CD4-positive, CD25-positive, alpha-beta regulatory T cell (primary cell): ENCODE data around the gene ACCSL. TPM values are rescaled to one million over a fixed set of nuclear protein-coding genes. Genes with fewer than 3 reads are reported as not detected.

Source experiments
- ATAC-seq, 2 donors: fragments of 150-1000 bp; cut with Tn5 transposase; one replicate each; pipeline ENCODE4 v1.10.0; 2021; ENCODE audit warnings: low read depth in 2 of 2, moderate number of reproducible peaks in 2 of 2, moderate library complexity in 1 of 2
- DNase-seq, 3 donors: peaks; one replicate each; pipeline versions ENCODE4 v3.0.0 to v3.0.0-alpha.2; 2012 to 2022; ENCODE audit warnings: mixed read lengths in 1 of 3
- H3K27ac ChIP-seq: one replicate; pipeline ENCODE4 v1.7.0; 2013; ENCODE audit warnings: mild to moderate bottlenecking, low read length; ENCODE audit not compliant: insufficient read depth, poor library complexity, severe bottlenecking
- H3K27me3 ChIP-seq: one replicate; pipeline ENCODE4 v1.7.0; 2013; ENCODE audit warnings: low read length; ENCODE audit not compliant: control insufficient read depth, insufficient read depth
- H3K36me3 ChIP-seq: one replicate; pipeline ENCODE4 v1.7.0; 2013; ENCODE audit warnings: mild to moderate bottlenecking, low read length, moderate library complexity; ENCODE audit not compliant: control insufficient read depth, insufficient read depth
- H3K4me1 ChIP-seq: 2 replicates; pipeline ENCODE4 v1.7.0; 2013; ENCODE audit warnings: mild to moderate bottlenecking, low read length; ENCODE audit not compliant: insufficient read depth, control insufficient read depth, poor library complexity, severe bottlenecking
- H3K4me3 ChIP-seq: one replicate; pipeline ENCODE4 v1.7.0; 2013; ENCODE audit warnings: low read depth, mild to moderate bottlenecking, low read length, moderate library complexity
- H3K9me3 ChIP-seq, 2 experiments: 1 replicate in 1 of 2; 2 replicates in 1 of 2; pipeline ENCODE4 v1.7.0; 2013; ENCODE audit warnings: low read length in 2 of 2, mild to moderate bottlenecking in 1 of 2, moderate library complexity in 1 of 2; ENCODE audit not compliant: control insufficient read depth in 2 of 2
- H3K27ac Mint-ChIP-seq, 3 donors: one replicate each; pipeline ENCODE4 v1.8.0; 2020 to 2022; ENCODE audit warnings: mild to moderate bottlenecking in 3 of 3, mixed read lengths in 3 of 3, moderate library complexity in 2 of 3
- H3K27me3 Mint-ChIP-seq: one replicate; pipeline ENCODE4 v1.8.0; 2022; ENCODE audit warnings: mild to moderate bottlenecking, mixed read lengths
- H3K36me3 Mint-ChIP-seq: one replicate; pipeline ENCODE4 v1.8.0; 2020; ENCODE audit warnings: mixed read lengths
- H3K4me1 Mint-ChIP-seq, 4 donors: one replicate each; pipeline ENCODE4 v1.8.0; 2020 to 2022; ENCODE audit warnings: mixed read lengths in 4 of 4, mild to moderate bottlenecking in 1 of 4
- H3K4me3 Mint-ChIP-seq, 4 donors: one replicate each; pipeline ENCODE4 v1.8.0; 2020 to 2022; ENCODE audit warnings: mild to moderate bottlenecking in 4 of 4, mixed read lengths in 4 of 4, moderate library complexity in 3 of 4
- H3K9me3 Mint-ChIP-seq, 7 donors: one replicate each; pipeline ENCODE4 v1.8.0; 2020 to 2022; ENCODE audit warnings: mixed read lengths in 7 of 7, mild to moderate bottlenecking in 3 of 7, moderate library complexity in 2 of 7
- polyA plus RNA-seq, 4 donors: library from polyadenylated mRNA; unstranded; fragments of 300-500 nt; fragmentation: Illumina TruSeq; gene quantifications; one replicate each; pipeline ENCODE4 v1.2.3, GENCODE V29; 2021
- total RNA-seq: library from RNA; stranded (reverse); gene quantifications from one replicate; pipeline ENCODE4 v1.2.3, GENCODE V29; 2022

Gene ACCSL
- total and polyA plus RNA-seq, 5 donors from 2014 or later = not detected

DNA sequence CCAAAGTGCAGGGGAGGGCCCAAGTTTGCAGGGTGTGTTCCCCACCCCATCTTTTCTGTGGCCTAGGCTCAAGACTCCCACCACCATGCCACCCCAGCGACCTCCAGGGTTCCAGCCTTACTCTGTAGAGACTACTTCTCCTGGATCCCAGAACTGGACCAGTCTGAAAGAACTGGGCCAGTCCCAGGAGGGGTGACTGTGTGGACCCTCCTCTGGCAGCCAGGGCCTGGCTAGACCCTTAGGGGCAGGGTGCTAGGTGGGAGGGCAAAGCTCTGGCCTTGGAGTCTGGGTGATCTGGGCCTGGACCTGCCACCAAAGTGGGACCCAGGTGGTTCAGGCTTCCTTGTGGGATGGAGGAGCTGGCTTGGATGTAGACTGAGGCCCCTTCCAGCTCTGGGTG, 41.8 kb upstream of the ACCSL start:
- Mint-ChIP-seq H3K27ac (no peak overlapping the region), H3K36me3 (no peaks in the 10 kb centered on the region), H3K4me3 (no peak overlapping the region), H3K9me3 (peaks cover 0 to 1% (median 0%) of the 10 kb centered on the region in 7 donors), H3K4me1 (no peaks in the 10 kb centered on the region), H3K27me3 (peaks cover 4% of the 10 kb centered on the region)
- Histone ChIP-seq H3K9me3 (no peaks in the 10 kb centered on the region), H3K27me3 (no peaks in the 10 kb centered on the region), H3K27ac (no peak overlapping the region), H3K4me3 (no peak overlapping the region), H3K36me3 (no peaks in the 10 kb centered on the region), H3K4me1 (no peaks in the 10 kb centered on the region)
- DNase-seq (no peak), ATAC-seq (no peak)

DNA sequence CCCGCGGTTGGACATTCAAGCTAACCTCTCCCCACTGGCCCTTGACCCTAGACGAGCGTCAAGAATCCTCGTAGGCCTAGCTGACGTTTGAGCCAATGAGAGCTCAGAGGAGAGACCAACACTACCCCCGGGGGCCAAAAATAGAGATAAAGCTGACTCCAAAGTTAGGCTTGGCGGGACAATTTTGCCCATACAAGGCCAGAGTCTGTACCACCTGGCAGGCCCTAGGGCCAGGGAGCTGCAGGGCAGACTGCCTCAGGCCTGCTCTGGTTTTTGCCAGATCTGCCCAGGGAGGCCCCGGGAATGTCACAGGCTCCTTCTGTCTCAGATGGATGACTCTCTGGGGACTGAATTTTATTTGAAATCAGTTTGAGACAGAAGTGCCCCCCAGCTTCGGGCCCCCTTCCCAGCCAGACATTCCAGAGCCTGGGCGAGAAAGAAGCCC, 40.8 kb upstream of the ACCSL start:
- H3K36me3 Mint-ChIP-seq = no peaks in the 10 kb centered on the region

DNA sequence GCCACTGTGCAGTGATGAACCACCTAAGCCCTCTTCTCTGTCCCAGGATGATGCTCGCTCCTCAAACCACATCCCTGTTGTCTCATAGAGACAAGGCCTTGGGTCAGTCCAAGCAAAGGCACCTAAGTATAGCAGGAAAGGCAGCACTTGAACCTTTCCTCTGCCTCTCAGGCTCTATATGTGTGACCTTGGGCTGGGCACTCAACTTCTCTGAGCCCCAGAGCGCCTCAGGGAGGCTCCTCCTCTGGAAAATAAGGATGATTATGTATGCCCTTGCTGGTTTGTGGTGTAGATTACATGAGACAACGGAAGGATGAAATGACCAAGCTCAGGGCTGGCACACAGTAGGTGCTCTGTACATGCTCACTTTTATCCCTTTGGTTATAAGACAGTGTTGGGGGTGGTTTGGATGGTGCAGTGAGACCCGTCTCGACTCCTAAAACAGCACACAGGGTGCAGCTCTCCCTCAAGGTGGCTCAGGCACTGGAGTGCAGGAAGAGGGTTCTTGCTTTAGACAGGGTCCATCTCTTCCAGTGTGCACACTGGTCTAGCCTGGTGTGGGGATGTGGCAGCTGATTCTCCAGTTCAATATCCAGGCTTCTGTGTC, 40.2 kb upstream of the ACCSL start:
- Histone ChIP-seq H3K36me3 (no peaks in the 10 kb centered on the region), H3K9me3 (no peaks in the 10 kb centered on the region), H3K4me3 (no peak overlapping the region), H3K27me3 (no peaks in the 10 kb centered on the region), H3K4me1 (no peaks in the 10 kb centered on the region), H3K27ac (no peak overlapping the region)
- H3K27me3 Mint-ChIP-seq = peaks cover 2% of the 10 kb centered on the region
- H3K9me3 Mint-ChIP-seq = peaks cover 0 to 1% (median 0%) of the 10 kb centered on the region in 7 donors
- no peaks in the 10 kb centered on the region for H3K36me3 Mint-ChIP-seq
- no peak overlapping the region for H3K27ac Mint-ChIP-seq
- DNase-seq (no peak), ATAC-seq (no peak)
- H3K4me3 Mint-ChIP-seq = no peak overlapping the region
- no peaks in the 10 kb centered on the region for H3K4me1 Mint-ChIP-seq

More for the DNA sequence above, 40.8 kb upstream of the ACCSL start:
- H3K9me3 ChIP-seq = no peaks in the 10 kb centered on the region
- H3K27ac Mint-ChIP-seq = no peak overlapping the region
- no peaks in the 10 kb centered on the region for H3K27me3 Mint-ChIP-seq
- H3K36me3 ChIP-seq = no peaks in the 10 kb centered on the region
- DNase-seq (no peak), ATAC-seq (no peak)
- H3K4me3 ChIP-seq = no peak overlapping the region
- peaks cover 0 to 1% (median 0%) of the 10 kb centered on the region in 7 donors for H3K9me3 Mint-ChIP-seq
- H3K27me3 ChIP-seq = no peaks in the 10 kb centered on the region
- H3K4me1 ChIP-seq = no peaks in the 10 kb centered on the region
- no peak overlapping the region for H3K27ac ChIP-seq
- no peaks in the 10 kb centered on the region for H3K4me1 Mint-ChIP-seq
- no peak overlapping the region for H3K4me3 Mint-ChIP-seq

DNA sequence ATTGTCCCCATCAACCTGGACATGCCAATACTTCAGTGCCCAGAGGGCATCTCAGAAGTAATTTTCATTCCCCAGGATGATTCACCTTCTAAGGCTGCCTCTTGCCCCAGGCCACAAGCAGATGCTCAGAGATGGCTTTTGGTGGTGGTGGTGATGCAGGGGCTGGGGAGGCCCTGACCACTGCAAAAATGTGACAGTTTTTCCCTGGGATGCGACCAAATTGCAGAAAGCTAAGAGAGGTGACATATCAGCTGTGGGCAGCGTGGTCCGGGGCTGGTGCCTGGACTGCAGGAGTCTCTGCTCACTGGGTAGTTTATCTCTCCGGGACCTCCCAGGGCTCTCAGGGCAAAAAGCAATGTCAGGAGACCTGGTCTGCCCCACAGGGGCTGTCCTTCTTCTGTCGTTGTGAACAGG, 39.7 kb upstream of the ACCSL start:
- H3K4me3 ChIP-seq = no peak overlapping the region
- H3K9me3 ChIP-seq = no peaks in the 10 kb centered on the region
- H3K36me3 ChIP-seq = no peaks in the 10 kb centered on the region
- Mint-ChIP-seq H3K27ac (no peak overlapping the region), H3K4me3 (no peak overlapping the region), H3K36me3 (no peaks in the 10 kb centered on the region), H3K27me3 (peaks cover 7% of the 10 kb centered on the region), H3K9me3 (peaks cover 0 to 1% (median 0%) of the 10 kb centered on the region in 7 donors), H3K4me1 (no peaks in the 10 kb centered on the region)
- no peaks in the 10 kb centered on the region for H3K27me3 ChIP-seq
- no peak overlapping the region for H3K27ac ChIP-seq
- no peak for DNase-seq
- no peaks in the 10 kb centered on the region for H3K4me1 ChIP-seq
- no peak for ATAC-seq

DNA sequence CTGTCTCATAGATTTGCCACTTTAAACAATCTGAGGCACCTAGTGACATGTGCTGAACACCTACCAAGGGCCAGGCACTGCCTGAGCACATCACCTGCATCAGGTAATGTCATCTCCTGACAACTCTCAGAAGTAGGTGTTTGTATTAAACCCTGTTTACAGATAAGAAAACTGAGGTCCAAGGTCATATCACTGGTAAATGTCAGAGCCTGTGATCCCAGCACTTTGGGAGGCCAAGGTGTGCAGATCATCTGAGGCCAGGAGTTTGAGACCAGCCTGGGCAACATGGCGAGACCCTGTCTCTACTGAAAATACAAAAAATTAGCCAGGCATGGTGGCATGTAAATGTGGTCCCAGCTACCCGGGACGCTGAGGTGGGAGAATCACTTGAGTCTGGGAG, 39.1 kb upstream of the ACCSL start:
- Histone ChIP-seq H3K27me3 (no peaks in the 10 kb centered on the region), H3K4me3 (no peak overlapping the region), H3K27ac (no peak overlapping the region), H3K9me3 (no peaks in the 10 kb centered on the region), H3K4me1 (no peaks in the 10 kb centered on the region), H3K36me3 (no peaks in the 10 kb centered on the region)
- no peaks in the 10 kb centered on the region for H3K4me1 Mint-ChIP-seq
- peaks cover 7% of the 10 kb centered on the region for H3K27me3 Mint-ChIP-seq
- ATAC-seq (no peak), DNase-seq (no peak)
- no peak overlapping the region for H3K27ac Mint-ChIP-seq
- H3K9me3 Mint-ChIP-seq = peaks cover 0 to 1% (median 0%) of the 10 kb centered on the region in 7 donors
- H3K4me3 Mint-ChIP-seq = no peak overlapping the region
- no peaks in the 10 kb centered on the region for H3K36me3 Mint-ChIP-seq

DNA sequence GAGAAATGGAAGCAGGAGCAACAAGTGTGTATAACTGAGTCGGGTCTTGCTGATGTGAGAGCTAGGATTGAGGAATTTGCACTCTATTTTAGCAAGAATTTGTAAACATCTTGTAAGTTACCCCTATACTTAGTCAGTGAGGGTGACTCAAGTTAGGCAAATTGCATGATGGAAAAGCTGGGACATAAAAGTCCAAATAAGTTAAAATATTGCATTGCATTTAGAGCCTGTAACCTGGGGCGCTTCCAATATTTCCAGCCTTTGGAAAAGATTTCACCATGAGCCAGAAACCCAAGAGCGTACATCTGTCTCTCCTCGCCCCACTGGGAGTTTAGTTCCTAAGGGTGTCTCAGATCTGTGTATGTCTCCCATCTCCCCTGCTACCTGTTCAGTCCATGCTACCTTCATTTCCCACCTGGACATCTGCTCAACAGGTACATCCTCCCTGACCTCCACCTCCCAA, 37.0 kb upstream of the ACCSL start:
- no peaks in the 10 kb centered on the region for H3K27me3 ChIP-seq
- H3K4me3 Mint-ChIP-seq = no peak overlapping the region
- no peaks in the 10 kb centered on the region for H3K36me3 Mint-ChIP-seq
- no peak overlapping the region for H3K27ac ChIP-seq
- no peak overlapping the region for H3K27ac Mint-ChIP-seq
- H3K4me1 ChIP-seq = no peaks in the 10 kb centered on the region
- H3K4me1 Mint-ChIP-seq = no peaks in the 10 kb centered on the region
- H3K36me3 ChIP-seq = no peaks in the 10 kb centered on the region
- H3K4me3 ChIP-seq = no peak overlapping the region
- DNase-seq (no peak), ATAC-seq (no peak)
- no peaks in the 10 kb centered on the region for H3K9me3 ChIP-seq
- H3K9me3 Mint-ChIP-seq = peaks cover 0 to 1% (median 0%) of the 10 kb centered on the region in 7 donors
- peaks cover 7% of the 10 kb centered on the region for H3K27me3 Mint-ChIP-seq

DNA sequence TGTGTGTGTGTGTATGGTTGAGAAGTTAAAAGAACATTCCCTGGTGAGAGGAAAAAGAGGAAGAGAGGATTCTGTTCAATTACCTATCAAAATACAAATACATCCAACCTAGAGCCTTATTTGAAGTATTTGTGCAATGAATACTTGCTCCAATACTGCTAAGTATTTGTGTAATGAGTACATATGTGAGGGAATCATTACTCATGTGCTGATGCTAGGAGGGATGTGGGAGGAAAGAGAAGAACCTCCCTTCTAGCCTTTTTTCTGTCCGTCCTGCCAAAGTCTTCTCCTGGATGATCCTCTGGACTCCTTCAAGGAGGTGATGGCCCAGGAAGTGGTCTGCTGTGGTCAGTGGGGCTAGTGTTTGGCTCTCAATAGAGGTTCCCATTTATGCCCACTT, 36.0 kb upstream of the ACCSL start:
- H3K4me1 Mint-ChIP-seq = no peaks in the 10 kb centered on the region
- H3K4me3 Mint-ChIP-seq = no peak overlapping the region
- no peak overlapping the region for H3K27ac ChIP-seq
- H3K27ac Mint-ChIP-seq = no peak overlapping the region
- DNase-seq = no peak
- no peak for ATAC-seq
- H3K27me3 Mint-ChIP-seq = peaks cover 7% of the 10 kb centered on the region
- H3K36me3 ChIP-seq = no peaks in the 10 kb centered on the region
- H3K4me1 ChIP-seq = no peaks in the 10 kb centered on the region
- no peaks in the 10 kb centered on the region for H3K9me3 ChIP-seq
- H3K27me3 ChIP-seq = no peaks in the 10 kb centered on the region
- no peak overlapping the region for H3K4me3 ChIP-seq
- H3K9me3 Mint-ChIP-seq = peaks cover 0 to 1% (median 0%) of the 10 kb centered on the region in 7 donors
- no peaks in the 10 kb centered on the region for H3K36me3 Mint-ChIP-seq

DNA sequence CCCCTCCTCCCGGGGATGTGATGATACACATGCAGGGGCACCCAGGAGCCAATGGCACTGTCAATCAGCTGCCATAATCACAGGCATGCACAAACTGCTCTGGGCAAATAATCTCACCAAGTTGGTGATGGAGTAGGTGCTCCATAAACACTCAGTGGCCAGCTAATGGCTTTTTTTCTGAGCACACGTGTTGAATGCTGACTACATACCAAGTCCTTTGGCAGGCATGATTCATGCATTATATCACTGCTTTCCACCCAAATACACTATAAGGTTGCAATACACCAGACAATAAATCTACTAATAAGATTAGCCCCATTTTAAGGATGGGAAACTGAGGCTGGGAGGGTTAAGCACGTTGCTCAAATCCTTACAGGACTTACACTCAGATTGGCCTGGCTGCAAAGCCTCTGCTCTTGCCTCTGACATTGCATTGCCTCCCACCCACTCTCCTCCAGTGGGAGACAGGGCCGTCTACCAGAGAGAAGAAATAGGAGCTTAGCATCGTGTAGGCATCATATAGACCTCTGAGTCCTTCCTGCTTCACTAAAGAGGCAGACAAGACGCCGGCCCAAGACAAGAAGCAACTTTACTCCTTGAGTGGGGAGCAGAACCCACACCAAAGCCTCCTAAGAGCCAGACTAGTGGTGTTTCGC, 32.7 kb upstream of the ACCSL start:
- H3K27ac Mint-ChIP-seq = no peak overlapping the region
- no peaks in the 10 kb centered on the region for H3K36me3 ChIP-seq
- no peak for ATAC-seq
- H3K4me1 Mint-ChIP-seq = no peaks in the 10 kb centered on the region
- no peak overlapping the region for H3K27ac ChIP-seq
- H3K9me3 ChIP-seq = no peaks in the 10 kb centered on the region
- H3K27me3 ChIP-seq = no peaks in the 10 kb centered on the region
- DNase-seq = no peak
- peaks cover 22% of the 10 kb centered on the region for H3K27me3 Mint-ChIP-seq
- H3K36me3 Mint-ChIP-seq = no peaks in the 10 kb centered on the region
- H3K4me3 ChIP-seq = no peak overlapping the region
- H3K4me1 ChIP-seq = no peaks in the 10 kb centered on the region
- H3K4me3 Mint-ChIP-seq = no peak overlapping the region
- peaks cover 0 to 1% (median 0%) of the 10 kb centered on the region in 7 donors for H3K9me3 Mint-ChIP-seq
